ENCODE data around the gene FHIP1A. TPM values are rescaled to one million over a fixed set of nuclear protein-coding genes. Genes with fewer than 3 reads are reported as not detected.
"Not testable (repeated sequence)": the region's sequence is repeated elsewhere in the genome, so short reads cannot be mapped to it uniquely, and the experiment has no call there.

The FHIP1A gene
- total RNA-seq, 1 donor from 2014 or later = not detected

DNA sequence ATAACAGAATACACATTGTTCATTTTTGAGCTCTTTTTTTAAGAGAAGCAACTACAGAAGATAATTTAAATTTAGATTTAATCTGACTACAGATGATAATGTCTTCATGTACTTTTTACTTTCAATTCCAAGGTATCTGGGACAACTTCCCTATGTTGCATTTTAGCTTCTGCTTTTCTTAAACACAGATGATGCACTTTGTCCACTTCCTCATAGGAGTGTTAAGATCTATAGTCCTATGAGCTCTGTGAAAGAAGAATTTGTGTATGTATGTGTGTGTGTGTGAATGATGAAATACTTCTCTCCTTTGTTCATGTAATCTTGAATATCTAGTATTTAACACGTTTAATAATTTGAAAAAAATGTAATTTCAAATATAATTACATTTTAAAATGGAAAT lies 5.3 kb upstream of the FHIP1A start:
- Mint-ChIP-seq H3K27ac (no peak overlapping the region), H3K9me3 (no peaks in the 10 kb centered on the region), H3K27me3 (ENCODE audit: insufficient read depth) (peaks cover 25% of the 10 kb centered on the region), H3K4me1 (ENCODE audit: low read depth) (peaks cover 13% of the 10 kb centered on the region), H3K36me3 (ENCODE audit: low read depth) (no peaks in the 10 kb centered on the region), H3K4me3 (no peak overlapping the region)
- no peak for DNase-seq (ENCODE audit: low spot score)
- intact Hi-C loops (cut with micrococcal nuclease) = no loop called here

GRCh38 chr4:151404802-151405201 lies 4.2 kb upstream of the FHIP1A start:
- peaks cover 34% of the 10 kb centered on the region for H3K27me3 Mint-ChIP-seq (ENCODE audit: insufficient read depth)
- H3K4me1 Mint-ChIP-seq (ENCODE audit: low read depth) = peaks cover 21% of the 10 kb centered on the region
- H3K9me3 Mint-ChIP-seq; intact Hi-C loops (cut with micrococcal nuclease); H3K36me3 Mint-ChIP-seq (ENCODE audit: low read depth); H3K27ac Mint-ChIP-seq; H3K4me3 Mint-ChIP-seq; DNase-seq (ENCODE audit: low spot score): not testable (repeated sequence)

GRCh38 chr4:151407018-151407417 lies 2.0 kb upstream of the FHIP1A start:
- no peak overlapping the region for H3K27ac Mint-ChIP-seq
- intact Hi-C loops (cut with micrococcal nuclease) = no loop called here
- no peak overlapping the region for H3K4me3 Mint-ChIP-seq
- no peaks in the 10 kb centered on the region for H3K36me3 Mint-ChIP-seq (ENCODE audit: low read depth)
- peaks cover 52% of the 10 kb centered on the region for H3K27me3 Mint-ChIP-seq (ENCODE audit: insufficient read depth)
- H3K4me1 Mint-ChIP-seq (ENCODE audit: low read depth) = peaks cover 23% of the 10 kb centered on the region
- DNase-seq (ENCODE audit: low spot score) = no peak
- H3K9me3 Mint-ChIP-seq = no peaks in the 10 kb centered on the region

DNA sequence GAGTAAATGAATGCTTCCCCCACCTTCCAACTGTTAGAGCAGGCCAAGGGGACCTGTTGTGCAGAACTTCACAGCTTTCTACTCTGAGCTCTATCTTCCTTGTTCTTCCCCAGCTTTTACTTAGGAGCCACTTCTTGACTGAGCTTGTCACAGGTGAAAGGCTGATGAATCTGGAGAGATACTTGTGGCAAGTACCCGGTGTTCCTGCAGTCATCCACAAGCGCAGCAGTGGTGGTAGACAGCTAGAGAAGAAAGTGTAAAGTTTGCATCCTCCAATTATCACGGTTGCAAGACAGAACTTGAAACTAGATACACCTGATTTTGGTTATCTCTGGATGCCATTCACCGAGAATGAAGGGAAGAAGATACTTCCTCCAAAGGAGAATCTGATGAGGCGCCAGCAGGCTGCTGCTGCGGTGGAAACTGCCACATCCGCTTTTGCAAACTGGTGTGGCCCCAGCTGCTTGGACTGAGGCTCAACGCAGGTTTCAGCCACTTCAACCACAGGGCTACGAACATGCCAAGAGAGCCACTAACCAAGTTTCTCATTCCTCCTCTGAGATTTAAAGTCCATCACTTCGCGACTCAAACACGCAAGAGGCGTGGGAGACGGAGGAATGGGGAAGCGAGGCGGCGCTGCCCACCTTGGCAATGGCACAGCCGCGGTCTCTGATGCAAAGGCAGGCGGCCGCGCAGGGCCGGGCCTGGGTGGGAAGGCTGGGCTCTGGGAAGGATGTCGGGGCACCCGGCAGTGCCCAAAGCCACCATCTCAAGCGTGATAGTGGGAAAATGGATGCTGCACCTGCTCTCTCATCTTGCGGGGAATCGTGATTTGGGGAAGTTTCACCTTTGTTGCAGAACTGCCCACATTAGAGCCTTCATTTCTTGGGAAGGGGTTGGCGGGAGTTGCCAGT lies 1.3 kb upstream of the FHIP1A start:
- Mint-ChIP-seq H3K36me3 (ENCODE audit: low read depth) (no peaks in the 10 kb centered on the region), H3K27me3 (ENCODE audit: insufficient read depth) (peaks cover 52% of the 10 kb centered on the region), H3K4me1 (ENCODE audit: low read depth) (peaks cover 23% of the 10 kb centered on the region), H3K4me3 (peak overlapping the region; percentile 80), H3K9me3 (no peaks in the 10 kb centered on the region), H3K27ac (peak overlapping the region; percentile 21)
- peak; percentile 7 for DNase-seq (ENCODE audit: low spot score)
- intact Hi-C loops (cut with micrococcal nuclease) = loop anchor here (1.0 kb wide), 1 partner anchor 353 kb away; no protein-coding TSS in a partner anchor

- Mint-ChIP-seq H3K4me1 (ENCODE audit: low read depth) (peaks cover 23% of the 10 kb centered on the region), H3K36me3 (ENCODE audit: low read depth) (no peaks in the 10 kb centered on the region), H3K27ac (peak overlapping the region; percentile 21), H3K9me3 (no peaks in the 10 kb centered on the region), H3K27me3 (ENCODE audit: insufficient read depth) (peaks cover 52% of the 10 kb centered on the region), H3K4me3 (peak overlapping the region; percentile 80)
- no peak for DNase-seq (ENCODE audit: low spot score)
- intact Hi-C loops (cut with micrococcal nuclease) = loop anchor here (1.0 kb wide), 1 partner anchor 352 kb away; no protein-coding TSS in a partner anchor
These were observed 671 bp upstream of the FHIP1A start for GRCh38 chr4:151408380-151408629.

- DNase-seq (ENCODE audit: low spot score) = no peak
- intact Hi-C loops (cut with micrococcal nuclease) = no loop called here
- no peak overlapping the region for H3K27ac Mint-ChIP-seq
These were observed 716 bp downstream of the FHIP1A start for GRCh38 chr4:151409470-151410313.

GRCh38 chr4:151415978-151416377 lies 7.0 kb downstream of the FHIP1A start:
- no peaks in the 10 kb centered on the region for H3K36me3 Mint-ChIP-seq (ENCODE audit: low read depth)
- H3K9me3 Mint-ChIP-seq = peaks cover 4% of the 10 kb centered on the region
- peaks cover 13% of the 10 kb centered on the region for H3K27me3 Mint-ChIP-seq (ENCODE audit: insufficient read depth)
- intact Hi-C loops (cut with micrococcal nuclease) = no loop called here
- H3K4me3 Mint-ChIP-seq = no peak overlapping the region
- H3K27ac Mint-ChIP-seq = no peak overlapping the region
- DNase-seq (ENCODE audit: low spot score) = no peak
- no peaks in the 10 kb centered on the region for H3K4me1 Mint-ChIP-seq (ENCODE audit: low read depth)

More at GRCh38 chr4:151409470-151410313, 716 bp downstream of the FHIP1A start:
- Mint-ChIP-seq H3K4me3 (peak overlapping the region; percentile 76), H3K9me3 (no peaks in the 10 kb centered on the region), H3K27me3 (ENCODE audit: insufficient read depth) (peaks cover 54% of the 10 kb centered on the region), H3K4me1 (ENCODE audit: low read depth) (peaks cover 23% of the 10 kb centered on the region), H3K36me3 (ENCODE audit: low read depth) (no peaks in the 10 kb centered on the region)

GRCh38 chr4:151417164-151417571 lies 8.2 kb downstream of the FHIP1A start:
- DNase-seq (ENCODE audit: low spot score) = no peak
- Mint-ChIP-seq H3K4me1 (ENCODE audit: low read depth) (no peaks in the 10 kb centered on the region), H3K4me3 (no peak overlapping the region), H3K36me3 (ENCODE audit: low read depth) (no peaks in the 10 kb centered on the region), H3K27me3 (ENCODE audit: insufficient read depth) (peaks cover 6% of the 10 kb centered on the region), H3K9me3 (peaks cover 4% of the 10 kb centered on the region), H3K27ac (no peak overlapping the region)
- intact Hi-C loops (cut with micrococcal nuclease) = no loop called here

GRCh38 chr4:151417766-151418376 lies 8.9 kb downstream of the FHIP1A start:
- intact Hi-C loops (cut with micrococcal nuclease) = no loop called here
- Mint-ChIP-seq H3K36me3 (ENCODE audit: low read depth) (no peaks in the 10 kb centered on the region), H3K4me3 (no peak overlapping the region), H3K9me3 (peaks cover 4% of the 10 kb centered on the region), H3K27ac (no peak overlapping the region), H3K27me3 (ENCODE audit: insufficient read depth) (peaks cover 6% of the 10 kb centered on the region), H3K4me1 (ENCODE audit: low read depth) (no peaks in the 10 kb centered on the region)
- DNase-seq (ENCODE audit: low spot score) = no peak

GRCh38 chr4:151418385-151418784 lies 9.4 kb downstream of the FHIP1A start:
- intact Hi-C loops (cut with micrococcal nuclease) = no loop called here
- Mint-ChIP-seq H3K27me3 (ENCODE audit: insufficient read depth) (peaks cover 6% of the 10 kb centered on the region), H3K9me3 (peaks cover 4% of the 10 kb centered on the region), H3K4me1 (ENCODE audit: low read depth) (no peaks in the 10 kb centered on the region), H3K27ac (no peak overlapping the region), H3K4me3 (no peak overlapping the region), H3K36me3 (ENCODE audit: low read depth) (no peaks in the 10 kb centered on the region)
- no peak for DNase-seq (ENCODE audit: low spot score)

DNA sequence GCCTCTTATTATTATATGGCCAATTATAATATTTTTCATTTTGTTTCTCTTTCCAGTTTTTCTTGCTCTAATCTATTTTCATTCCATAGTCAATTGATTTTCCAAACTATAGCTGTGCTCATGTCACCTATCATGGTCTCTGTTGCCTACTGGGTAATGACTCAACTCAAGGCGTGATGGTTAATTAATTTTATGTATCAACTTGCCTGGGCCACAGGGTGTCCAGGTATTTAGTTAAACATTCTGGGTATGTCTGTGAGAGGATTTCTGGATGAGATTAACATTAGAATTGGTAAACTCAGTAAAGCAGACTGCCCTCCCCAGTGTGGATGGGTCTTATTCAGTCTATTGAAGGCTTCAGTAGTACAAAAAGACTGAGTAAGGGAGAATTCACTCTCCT lies 9.9 kb downstream of the FHIP1A start:
- Mint-ChIP-seq H3K9me3 (peaks cover 4% of the 10 kb centered on the region), H3K36me3 (ENCODE audit: low read depth) (no peaks in the 10 kb centered on the region), H3K4me3 (no peak overlapping the region), H3K27ac (no peak overlapping the region), H3K27me3 (ENCODE audit: insufficient read depth) (peaks cover 6% of the 10 kb centered on the region), H3K4me1 (ENCODE audit: low read depth) (no peaks in the 10 kb centered on the region)
- intact Hi-C loops (cut with micrococcal nuclease) = no loop called here
- DNase-seq (ENCODE audit: low spot score) = no peak

GRCh38 chr4:151420250-151420807 lies 11.4 kb downstream of the FHIP1A start:
- peaks cover 4% of the 10 kb centered on the region for H3K9me3 Mint-ChIP-seq
- H3K4me3 Mint-ChIP-seq = no peak overlapping the region
- peaks cover 13% of the 10 kb centered on the region for H3K27me3 Mint-ChIP-seq (ENCODE audit: insufficient read depth)
- no peaks in the 10 kb centered on the region for H3K4me1 Mint-ChIP-seq (ENCODE audit: low read depth)
- H3K27ac Mint-ChIP-seq = no peak overlapping the region
- no peaks in the 10 kb centered on the region for H3K36me3 Mint-ChIP-seq (ENCODE audit: low read depth)
- no peak for DNase-seq (ENCODE audit: low spot score)
- intact Hi-C loops (cut with micrococcal nuclease) = no loop called here
